HepG2 (cell line): ENCODE data around the gene CNNM3. TPM values are rescaled to one million over a fixed set of nuclear protein-coding genes. Genes with fewer than 3 reads are reported as not detected.

Experiments
- ATAC-seq: fragments of 200-7000 bp; cut with Tn5 transposase; 3 replicates; pipeline ENCODE4 v1.9.1; 2020; ENCODE audit warnings: mild to moderate bottlenecking, moderate library complexity
- BruUV-seq: library from RNA; stranded (reverse); fragments of 400-500 nt; replicated peaks from 2 replicates; lab custom pipeline; 2021; lab: Mats Ljungman, UMichigan
- CTCF ChIA-PET: fragments of 300-600 bp; formaldehyde crosslinking; extraction: SDS; loops from one replicate; lab custom pipeline; 2021; ENCODE audit warnings: low total read pairs, inconsistent platforms, low intra/inter-chr PET ratio; lab: Yijun Ruan, JAX
- POLR2A ChIA-PET: fragments of 350-600 bp; sonication (Branson Sonifier 250); formaldehyde crosslinking; loops from one replicate; lab custom pipeline; 2020; ENCODE audit warnings: antibody characterized with exemption, inconsistent platforms; lab: Yijun Ruan, JAX
- DNase-seq: peaks from one replicate; pipeline ENCODE4 v3.0.0-alpha.2; 2015; ENCODE audit warnings: low spot score
- FAIRE-seq: peaks from 3 replicates; lab custom pipeline; 2011; peaks lifted over from hg19 to GRCh38; lab: Jason Lieb, UNC
- H2AFZ ChIP-seq: one replicate; pipeline ENCODE4 v1.6.1; 2011; ENCODE audit warnings: low read length, inconsistent platforms
- H3K27ac ChIP-seq: fragments of 300-600 bp; 3 replicates; pipeline ENCODE4 v1.8.0; 2011; ENCODE audit warnings: mixed run types, mild to moderate bottlenecking, mixed read lengths, low read length, inconsistent platforms; ENCODE audit not compliant: insufficient read depth; ENCODE audit errors: extremely low read length
- H3K27me3 ChIP-seq, 2 experiments: fragments of 200-600 bp in 1 of 2; 2 replicates in 1 of 2; 3 replicates in 1 of 2; pipeline versions ENCODE4 v1.6.0 to v1.8.0; 2011; ENCODE audit warnings: low read length in 2 of 2, mild to moderate bottlenecking in 2 of 2, moderate library complexity in 2 of 2, inconsistent platforms in 1 of 2; ENCODE audit not compliant: insufficient read depth in 2 of 2, control insufficient read depth in 1 of 2
- H3K36me3 ChIP-seq, 2 experiments: fragments of 200-600 bp in 1 of 2; replicated peaks in 1 of 2; 2 replicates in 1 of 2; 3 replicates in 1 of 2; pipeline versions ENCODE4 v1.5.1 to v1.8.0; 2011; ENCODE audit warnings: low read length in 2 of 2, inconsistent platforms in 1 of 2; ENCODE audit not compliant: insufficient read depth in 2 of 2, control insufficient read depth in 1 of 2
- H3K4me1 ChIP-seq: 2 replicates; pipeline ENCODE4 v1.5.1; 2012; ENCODE audit warnings: low read length, inconsistent platforms; ENCODE audit not compliant: insufficient read depth
- H3K4me2 ChIP-seq: 2 replicates; pipeline ENCODE4 v1.6.0; 2011; ENCODE audit warnings: low read depth, low read length, inconsistent platforms
- H3K4me3 ChIP-seq, 3 experiments: fragments of 200-600 bp in 1 of 3; sonication (generic), shearing (Covaris generic) in 1 of 3; replicated peaks in 1 of 3; 2 replicates each; pipeline ENCODE4 v1.5.1; 2011 to 2016; ENCODE audit warnings: low read length in 3 of 3, inconsistent platforms in 2 of 3, low read depth in 2 of 3, mild to moderate bottlenecking in 2 of 3, control low read depth in 1 of 3, mixed read lengths in 1 of 3; ENCODE audit not compliant: insufficient read depth in 1 of 3
- H3K79me2 ChIP-seq: one replicate; pipeline ENCODE4 v1.6.1; 2011; ENCODE audit warnings: low read length, inconsistent platforms; ENCODE audit not compliant: insufficient read depth
- H3K9ac ChIP-seq: 2 replicates; pipeline ENCODE4 v1.6.0; 2011; ENCODE audit warnings: mild to moderate bottlenecking, low read depth, low read length, inconsistent platforms; ENCODE audit not compliant: insufficient read depth
- H3K9me3 ChIP-seq: 2 replicates; pipeline ENCODE4 v1.5.1; 2012; ENCODE audit warnings: mild to moderate bottlenecking, low read length
- H4K20me1 ChIP-seq: 2 replicates; pipeline ENCODE4 v1.6.0; 2011; ENCODE audit warnings: inconsistent platforms, mild to moderate bottlenecking, low read length, moderate library complexity; ENCODE audit not compliant: insufficient read depth
- AGO2 ChIP-seq: fragments of 200-400 bp; formaldehyde crosslinking; optimal IDR thresholded peaks from 2 replicates; pipeline ENCODE3; 2017; ENCODE audit warnings: mild to moderate bottlenecking, low read depth, low read length, moderate library complexity
- ARID2 ChIP-seq: sonication (generic); formaldehyde crosslinking; IDR thresholded peaks from 2 replicates; pipeline ENCODE4 v1.8.1; 2022; ENCODE audit warnings: mild to moderate bottlenecking, missing genetic modification reagents, borderline replicate concordance
- ATF1 ChIP-seq: IDR thresholded peaks from 2 replicates; pipeline ENCODE4 v1.6.1; 2016; ENCODE audit warnings: mild to moderate bottlenecking, control low read depth
- KDM5B ChIP-seq: sonication (generic); formaldehyde crosslinking; IDR thresholded peaks from 2 replicates; pipeline ENCODE4 v1.4.0; 2020; ENCODE audit warnings: missing genetic modification reagents, mild to moderate bottlenecking, borderline replicate concordance
- MAX ChIP-seq: IDR thresholded peaks from 2 replicates; pipeline ENCODE4 v1.6.1; 2012; ENCODE audit warnings: inconsistent platforms
- POGZ ChIP-seq: sonication (generic); formaldehyde crosslinking; IDR thresholded peaks from 2 replicates; pipeline ENCODE4 v1.4.0; 2020; ENCODE audit warnings: mild to moderate bottlenecking, missing genetic modification reagents
- POLR2A ChIP-seq, 2 experiments: IDR thresholded peaks; 2 replicates each; pipeline ENCODE4 v1.6.1; 2011; ENCODE audit warnings: low read depth in 2 of 2, low read length in 2 of 2, mild to moderate bottlenecking in 1 of 2, moderate library complexity in 1 of 2; ENCODE audit not compliant: insufficient read depth in 1 of 2
- POLR2AphosphoS5 ChIP-seq: IDR thresholded peaks from 2 replicates; pipeline ENCODE4 v1.6.1; 2012; ENCODE audit warnings: low read depth, low read length
- POLR2G ChIP-seq: fragments of 200-400 bp; formaldehyde crosslinking; IDR thresholded peaks from 2 replicates; pipeline ENCODE4 v1.6.1; 2018; ENCODE audit warnings: mild to moderate bottlenecking, low read depth, low read length, moderate library complexity
- RBM22 ChIP-seq: fragments of 200-400 bp; formaldehyde crosslinking; optimal IDR thresholded peaks from 2 replicates; pipeline ENCODE3; 2017; ENCODE audit warnings: mild to moderate bottlenecking, low read length, moderate library complexity
- ZBTB44 ChIP-seq: sonication (generic); formaldehyde crosslinking; IDR thresholded peaks from 2 replicates; pipeline ENCODE4 v1.4.0; 2020; ENCODE audit warnings: missing genetic modification reagents
- ZSCAN29 ChIP-seq: sonication (generic); formaldehyde crosslinking; conservative IDR thresholded peaks from 2 replicates; pipeline ENCODE4 v1.4.0; 2020; ENCODE audit warnings: mild to moderate bottlenecking, missing genetic modification reagents
- WGBS: methylation state at CpG from one replicate; pipeline ENCODE4 v1.1.6; 2017; ENCODE audit warnings: low lambda C conversion rate; 5-methylcytosine and 5-hydroxymethylcytosine counted together
- in situ Hi-C: cut with HindIII; loops from 2 replicates; pipeline ENCODE4 v1.10.0; 2017; ENCODE audit warnings: low pct_unique_long_range_greater_than_20kb; ENCODE audit not compliant: extremely low pct_ligation_motif_present
- intact Hi-C: fragments of 100-400 bp; cut with micrococcal nuclease; formaldehyde crosslinking; loops from one replicate; pipeline ENCODE4 v1.10.0; 2022; ENCODE audit not compliant: unreplicated experiment
- polyA plus RNA-seq, 8 experiments: library from polyadenylated mRNA; depleted of rRNA in 3 of 8; stranded (reverse) in 7 of 8; unstranded in 1 of 8; fragments of >200 nt; fragmentation: Illumina TruSeq in 4 of 8; extraction: Trizol in 4 of 8; gene quantifications; 2 replicates each; pipeline versions ENCODE4 v1.2.1 to v1.2.3, GENCODE V29; 2011 to 2016; ENCODE audit warnings: low read depth in 4 of 8, missing spikeins in 1 of 8, mixed read lengths in 1 of 8; ENCODE audit not compliant: insufficient read depth in 1 of 8
- total RNA-seq, 5 experiments: library from RNA; depleted of rRNA; stranded (reverse); fragments of >200 nt; fragmentation: Illumina TruSeq; extraction: Trizol; gene quantifications; 2 replicates each; pipeline ENCODE4 v1.2.3, GENCODE V29; 2016; ENCODE audit warnings: low read depth in 1 of 5

The CNNM3 gene
- total and polyA plus RNA-seq, 2 of the 13 experiments (the other 11 are each of a cell fraction or from before 2014, with no cell fraction given) = 21.2 to 27.9 TPM

DNA sequence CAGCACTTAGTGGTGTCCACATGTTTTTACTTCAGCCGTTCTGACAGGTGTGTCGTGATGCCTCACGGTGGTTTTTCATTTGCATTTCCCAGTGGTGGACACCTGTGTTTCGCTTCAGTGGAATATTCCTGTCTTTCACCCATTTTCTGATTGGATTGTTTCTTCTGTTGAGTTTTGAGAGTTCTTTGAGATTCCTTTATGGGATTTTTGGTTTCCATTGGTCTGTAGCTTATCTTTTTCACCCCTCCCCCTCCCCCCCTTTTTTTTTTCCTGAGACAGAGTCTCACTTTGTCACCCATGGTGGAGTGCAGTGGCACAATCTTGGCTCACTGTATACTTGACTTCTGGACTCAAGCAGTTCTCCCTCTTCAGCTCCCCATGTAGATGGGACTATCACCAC lies 19.8 kb downstream of the CNNM3 start:
- in situ Hi-C loops (no loop called here), intact Hi-C loops (no loop called here)
- no peak overlapping the region for H3K9ac ChIP-seq
- no peak overlapping the region for H2AFZ ChIP-seq
- no peak for ATAC-seq
- FAIRE-seq = peak; percentile 21
- no peaks in the 10 kb centered on the region for H3K27me3 ChIP-seq
- no TSS peak for BruUV-seq
- CTCF ChIA-PET = no interaction called here
- H3K4me1 ChIP-seq = no peaks in the 10 kb centered on the region
- no peak overlapping the region for H3K27ac ChIP-seq
- peaks cover 29 to 38% of the 10 kb centered on the region in 2 experiments for H3K36me3 ChIP-seq
- H3K79me2 ChIP-seq = no peaks in the 10 kb centered on the region
- no peak for DNase-seq
- 98% methylated on average over 4 of the region's 4 CpGs for WGBS
- POLR2A ChIA-PET = interaction anchor here (1.6 kb wide), 1 partner anchor 22 kb away, joined by 6 read pairs; the partner anchor contains the start of gene ANKRD39
- no peaks in the 10 kb centered on the region for H3K9me3 ChIP-seq
- peaks cover 8% of the 10 kb centered on the region; the same call in 1 of the 2 replicates for H4K20me1 ChIP-seq
- no peak overlapping the region for H3K4me3 ChIP-seq
- TF ChIP-seq POLR2AphosphoS5 (peak; percentile 30; the same call in 1 of the 2 replicates), ARID2 (no peak), RBM22 (peak; percentile 54)
- H3K4me2 ChIP-seq = no peak overlapping the region

DNA sequence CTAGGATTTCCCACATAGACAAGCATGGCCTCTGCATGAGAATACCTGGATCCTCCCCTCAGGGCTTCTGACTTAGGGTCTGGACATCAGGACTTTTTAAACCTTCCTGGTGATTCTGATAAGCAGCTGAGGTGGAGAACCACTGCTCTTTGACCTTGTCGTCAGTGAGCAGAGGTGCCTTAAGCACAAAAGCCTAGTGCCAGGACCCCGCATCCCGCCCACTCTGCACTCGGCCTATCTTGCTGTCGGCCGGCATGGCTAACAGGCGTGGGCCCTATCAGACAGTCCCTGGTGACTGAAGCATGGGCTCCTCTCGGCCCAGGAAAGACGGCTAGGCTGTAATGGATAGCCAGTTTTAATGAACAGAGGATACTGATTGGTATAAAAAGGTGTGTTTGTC lies 21.5 kb downstream of the CNNM3 start:
- no peaks in the 10 kb centered on the region for H3K4me1 ChIP-seq
- BruUV-seq = no TSS peak
- CTCF ChIA-PET = no interaction called here
- ATAC-seq (no peak), DNase-seq (no peak), FAIRE-seq (peak; percentile 30)
- TF ChIP-seq AGO2 (peak; percentile 67), KDM5B (CRISPR knock-in tag) (peak; percentile 28; the same call in 1 of the 2 replicates), POLR2G (peak; percentile 59), RBM22 (peak; percentile 66), ZBTB44 (CRISPR knock-in tag) (no peak), ZSCAN29 (CRISPR knock-in tag) (no peak), ATF1 (no peak), POGZ (no peak), POLR2A (IDR thresholded peaks at IDR 0.05; ENCODE audit: insufficient read depth in 1 of 2, low read depth in 2 of 2, low read length in 2 of 2) (peak in 1 of 2 experiments; percentile 22; a peak in 2 of 4 replicates), MAX (no peak)
- peaks cover 13 to 21% of the 10 kb centered on the region in 2 experiments for H3K36me3 ChIP-seq
- H3K4me2 ChIP-seq = no peak overlapping the region
- in situ Hi-C loops = no loop called here
- POLR2A ChIA-PET = interaction anchor here (0.7 to 2.4 kb wide), 6 partner anchors 10 to 25 kb away, joined by 3 to 7 read pairs (median 3); partner anchors contain the start of gene CNNM3
- H3K27ac ChIP-seq = no peak overlapping the region
- no peak overlapping the region for H3K9ac ChIP-seq
- H3K9me3 ChIP-seq = no peaks in the 10 kb centered on the region
- no peak overlapping the region for H2AFZ ChIP-seq
- H3K79me2 ChIP-seq = no peaks in the 10 kb centered on the region
- H4K20me1 ChIP-seq = peaks cover 1% of the 10 kb centered on the region; the same call in 1 of the 2 replicates
- no peaks in the 10 kb centered on the region for H3K27me3 ChIP-seq
- 97% methylated on average over 9 of the region's 9 CpGs for WGBS
- intact Hi-C loops = no loop called here
- no peak overlapping the region for H3K4me3 ChIP-seq
